ENCODE data around the gene EFCAB6. TPM values are rescaled to one million over a fixed set of nuclear protein-coding genes. Genes with fewer than 3 reads are reported as not detected.

Gene EFCAB6
- total and polyA plus RNA-seq, 7 donors = 0.45 to 5.7 (median 1.8) TPM

DNA sequence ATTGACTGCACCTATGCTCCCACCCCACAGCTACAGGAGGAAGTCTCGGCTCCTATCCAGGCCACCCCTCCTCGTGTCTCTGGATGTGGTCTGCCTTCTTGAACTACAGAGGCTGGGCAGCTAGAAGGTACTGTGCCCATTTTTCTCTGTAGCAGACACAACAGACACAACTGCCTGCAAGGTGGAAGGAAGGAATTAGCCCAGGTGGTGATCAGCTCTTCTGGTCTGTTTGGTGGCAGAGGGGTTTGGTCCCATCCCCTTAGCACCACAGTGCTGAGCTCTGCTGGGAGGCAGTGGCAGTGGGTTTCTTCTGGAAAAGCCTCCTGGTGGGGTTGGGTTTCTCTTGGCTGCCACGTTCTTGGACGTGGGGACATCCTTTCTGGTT, 267.8 kb downstream of the EFCAB6 start:
- 71 to 84% methylated on average over 4 of the region's 4 CpGs for WGBS, 2 donors

DNA sequence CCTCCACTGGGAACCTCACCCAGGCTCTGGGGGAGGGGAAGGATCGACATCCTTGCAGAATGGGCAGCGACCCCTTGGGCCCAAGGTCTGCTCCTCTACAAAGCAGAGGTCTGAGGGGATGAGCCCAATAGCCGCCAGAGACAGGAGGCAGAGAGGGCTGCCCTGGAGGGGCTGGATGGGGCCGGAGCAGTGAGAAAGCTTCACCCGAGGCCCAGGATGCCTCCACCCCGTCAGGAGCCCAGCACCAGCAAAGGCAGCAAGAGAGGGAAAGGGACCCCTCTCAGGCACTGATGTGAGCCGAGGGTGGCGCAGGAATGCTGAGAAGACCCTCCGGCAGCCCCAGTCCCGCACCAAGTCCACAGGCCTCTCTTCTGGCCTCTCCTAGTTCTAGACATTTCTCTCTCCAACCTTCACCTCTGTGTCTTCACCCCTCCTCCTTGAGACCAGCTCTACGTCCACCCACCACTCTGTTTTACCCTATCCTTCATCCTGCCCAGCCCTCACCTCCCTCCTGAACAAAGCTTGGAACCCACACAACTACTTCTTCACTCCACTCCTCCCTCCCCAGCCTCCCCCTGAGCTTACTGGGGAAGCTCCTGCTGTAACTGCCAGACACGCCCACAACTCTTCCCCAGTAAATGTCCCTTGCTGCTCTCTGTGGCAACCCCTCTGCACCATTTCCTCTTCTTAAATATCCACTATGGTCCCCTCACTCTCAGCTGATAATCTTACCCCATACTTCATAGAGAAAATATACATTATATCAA, 268.4 kb downstream of the EFCAB6 start:
- peak; percentile 26 for DNase-seq
- intact Hi-C loops (cut with DNase I) = no loop called here
- no peaks in the 10 kb centered on the region for H3K4me1 ChIP-seq
- no peaks in the 10 kb centered on the region for H3K9me3 ChIP-seq
- H3K27me3 ChIP-seq = no peaks in the 10 kb centered on the region
- H3K27ac ChIP-seq = no peak overlapping the region
- WGBS, 2 donors = 82 to 85% methylated on average over 12 of the region's 12 CpGs
- TF ChIP-seq EP300 (IDR thresholded peaks at IDR 0.05) (no peak), POLR2AphosphoS5 (IDR thresholded peaks at IDR 0.05) (no peak), POLR2A (IDR thresholded peaks at IDR 0.05) (no peak)
- TF ChIP-seq, protein P1, sequence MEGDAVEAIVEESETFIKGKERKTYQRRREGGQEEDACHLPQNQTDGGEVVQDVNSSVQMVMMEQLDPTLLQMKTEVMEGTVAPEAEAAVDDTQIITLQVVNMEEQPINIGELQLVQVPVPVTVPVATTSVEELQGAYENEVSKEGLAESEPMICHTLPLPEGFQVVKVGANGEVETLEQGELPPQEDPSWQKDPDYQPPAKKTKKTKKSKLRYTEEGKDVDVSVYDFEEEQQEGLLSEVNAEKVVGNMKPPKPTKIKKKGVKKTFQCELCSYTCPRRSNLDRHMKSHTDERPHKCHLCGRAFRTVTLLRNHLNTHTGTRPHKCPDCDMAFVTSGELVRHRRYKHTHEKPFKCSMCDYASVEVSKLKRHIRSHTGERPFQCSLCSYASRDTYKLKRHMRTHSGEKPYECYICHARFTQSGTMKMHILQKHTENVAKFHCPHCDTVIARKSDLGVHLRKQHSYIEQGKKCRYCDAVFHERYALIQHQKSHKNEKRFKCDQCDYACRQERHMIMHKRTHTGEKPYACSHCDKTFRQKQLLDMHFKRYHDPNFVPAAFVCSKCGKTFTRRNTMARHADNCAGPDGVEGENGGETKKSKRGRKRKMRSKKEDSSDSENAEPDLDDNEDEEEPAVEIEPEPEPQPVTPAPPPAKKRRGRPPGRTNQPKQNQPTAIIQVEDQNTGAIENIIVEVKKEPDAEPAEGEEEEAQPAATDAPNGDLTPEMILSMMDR (IDR thresholded peaks at IDR 0.05) = no peak
- no peak overlapping the region for H3K4me3 ChIP-seq
- H3K36me3 ChIP-seq = no peaks in the 10 kb centered on the region

More for the DNA sequence above, 267.8 kb downstream of the EFCAB6 start:
- Histone ChIP-seq H3K27ac (no peak overlapping the region), H3K4me3 (no peak overlapping the region), H3K4me1 (no peaks in the 10 kb centered on the region), H3K27me3 (no peaks in the 10 kb centered on the region), H3K9me3 (no peaks in the 10 kb centered on the region), H3K36me3 (no peaks in the 10 kb centered on the region)
- DNase-seq = no peak
- no peak for TF ChIP-seq EP300 (IDR thresholded peaks at IDR 0.05)
- no peak for TF ChIP-seq POLR2A (IDR thresholded peaks at IDR 0.05)
- TF ChIP-seq, protein P1 (IDR thresholded peaks at IDR 0.05) = no peak
- TF ChIP-seq POLR2AphosphoS5 (IDR thresholded peaks at IDR 0.05) = no peak
- intact Hi-C loops (cut with DNase I) = no loop called here

DNA sequence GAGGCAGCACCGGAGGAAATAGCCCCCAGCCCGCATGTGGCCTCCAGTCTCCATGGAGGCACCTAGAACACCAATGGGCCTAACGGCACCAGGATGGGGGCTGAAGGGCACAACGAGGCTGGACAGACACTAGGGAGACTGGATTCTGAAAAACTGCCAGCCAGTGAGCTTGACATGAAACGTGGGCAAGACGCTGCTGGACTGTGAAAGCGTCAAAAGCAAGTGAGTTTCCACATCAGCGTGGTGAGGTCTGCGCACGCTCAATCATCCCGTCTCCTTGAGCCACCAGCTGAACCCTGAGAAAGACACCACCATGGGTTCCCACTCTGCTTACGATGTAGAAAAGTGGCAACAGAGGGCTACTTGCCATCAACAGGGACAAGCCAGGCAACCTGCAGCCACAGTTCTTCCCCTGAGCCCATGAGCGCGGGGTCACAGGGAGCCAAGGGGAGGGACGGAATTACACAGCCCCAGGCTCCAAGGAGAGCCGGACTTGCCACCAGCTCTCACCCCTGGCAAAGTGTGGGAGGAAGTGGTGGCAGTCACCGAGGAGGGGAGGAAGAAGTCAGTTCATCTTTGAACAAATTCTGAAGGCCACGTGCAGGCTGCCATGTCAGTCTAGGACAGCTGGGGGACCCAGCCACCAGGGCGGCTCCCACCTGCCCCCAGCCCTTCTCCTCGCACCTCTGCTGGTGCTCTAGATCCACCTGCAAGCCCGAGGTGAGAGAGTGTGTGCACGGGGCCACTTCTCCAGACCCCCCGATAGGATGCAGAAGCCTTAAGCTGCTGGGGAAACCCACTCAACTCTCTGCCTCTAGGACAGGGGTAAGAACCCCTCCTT, 269.2 kb downstream of the EFCAB6 start:
- WGBS, 2 donors = 89 to 90% methylated on average over 23 of the region's 23 CpGs
- H3K9me3 ChIP-seq = no peaks in the 10 kb centered on the region
- H3K27ac ChIP-seq = no peak overlapping the region
- intact Hi-C loops (cut with DNase I) = no loop called here
- H3K36me3 ChIP-seq = no peaks in the 10 kb centered on the region
- DNase-seq = peak; percentile 28
- H3K4me3 ChIP-seq = no peak overlapping the region
- H3K27me3 ChIP-seq = no peaks in the 10 kb centered on the region
- TF ChIP-seq, protein P1 (IDR thresholded peaks at IDR 0.05) = no peak
- TF ChIP-seq POLR2AphosphoS5 (IDR thresholded peaks at IDR 0.05) (no peak), POLR2A (IDR thresholded peaks at IDR 0.05) (no peak), EP300 (IDR thresholded peaks at IDR 0.05) (no peak)
- no peaks in the 10 kb centered on the region for H3K4me1 ChIP-seq

DNA sequence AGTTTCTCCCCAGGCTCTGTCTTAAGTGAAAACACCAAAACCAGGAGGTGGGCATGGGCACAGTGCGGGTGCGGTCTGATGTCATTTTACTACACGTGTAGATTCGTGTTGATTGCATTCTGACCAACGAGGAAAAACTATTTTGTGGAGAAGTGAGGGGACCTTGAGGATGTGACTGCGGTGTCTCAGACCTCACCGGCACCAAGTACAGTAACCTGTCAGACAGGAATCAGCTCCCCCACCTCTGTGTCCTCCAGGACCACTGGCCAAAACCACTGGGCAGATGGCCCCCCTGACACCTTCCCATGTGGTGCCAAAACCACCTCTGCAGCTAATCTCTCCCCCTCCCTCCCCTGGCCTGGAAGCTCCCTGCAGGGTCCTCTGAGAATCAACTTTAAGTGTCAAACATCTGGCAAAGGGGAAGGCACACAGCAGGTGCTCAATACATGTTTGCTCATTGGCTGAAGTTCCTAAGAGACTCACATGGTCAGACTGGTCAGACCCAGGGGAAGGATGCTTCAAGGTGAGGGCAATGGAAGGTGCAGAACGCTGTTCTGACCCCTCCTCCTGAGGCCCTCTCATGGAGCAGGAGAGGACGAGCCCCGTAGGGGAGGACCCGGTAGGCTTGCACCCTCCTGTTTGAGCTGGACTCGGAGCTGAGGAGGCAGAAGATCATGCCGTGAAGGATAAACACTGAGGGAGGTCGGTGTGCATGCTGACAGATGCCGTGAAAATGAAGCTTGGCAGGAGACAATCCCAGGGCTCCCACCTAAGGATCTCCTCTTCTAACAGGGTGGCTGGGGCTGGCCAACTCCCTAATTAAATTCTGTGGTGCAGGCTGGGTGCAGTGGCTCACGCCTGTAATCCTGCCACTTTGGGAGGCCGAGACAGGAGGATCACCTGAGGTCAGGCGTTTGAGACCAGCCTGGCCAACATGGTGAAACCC, 270.4 kb downstream of the EFCAB6 start:
- Histone ChIP-seq H3K27me3 (no peaks in the 10 kb centered on the region), H3K9me3 (no peaks in the 10 kb centered on the region), H3K4me1 (no peaks in the 10 kb centered on the region), H3K36me3 (no peaks in the 10 kb centered on the region), H3K27ac (no peak overlapping the region), H3K4me3 (no peak overlapping the region)
- no peak for TF ChIP-seq EP300 (IDR thresholded peaks at IDR 0.05)
- TF ChIP-seq POLR2AphosphoS5 (IDR thresholded peaks at IDR 0.05) = no peak
- TF ChIP-seq, protein P1 (IDR thresholded peaks at IDR 0.05) = no peak
- no peak for TF ChIP-seq POLR2A (IDR thresholded peaks at IDR 0.05)
- WGBS, 2 donors = 78 to 84% methylated on average over 18 of the region's 18 CpGs
- DNase-seq = peak; percentile 40
- intact Hi-C loops (cut with DNase I) = no loop called here
